Activated CD8-positive, alpha-beta memory T cell treated with anti-CD3 and anti-CD28 coated beads, Interleukin-2, amount 50 U/mL, for 1 hour (primary cell): ENCODE results near the gene POLD1.
"Not testable (repeated sequence)": the region's sequence is repeated elsewhere in the genome, so short reads cannot be mapped to it uniquely, and the experiment has no call there.

Experiments used
- DNase-seq: peaks from one replicate; pipeline ENCODE4 v3.0.0-alpha.2; 2020; ENCODE audit errors: extremely low read depth

Gene POLD1

GRCh38 chr19:50390952-50391351 lies 6.8 kb downstream of the POLD1 start:
- DNase-seq: not testable (repeated sequence)

- no peak for DNase-seq
Measured at GRCh38 chr19:50392759-50393158, 8.6 kb downstream of the POLD1 start.

GRCh38 chr19:50393589-50393988 lies 9.4 kb downstream of the POLD1 start:
- DNase-seq: no peak

GRCh38 chr19:50394017-50394416 lies 9.9 kb downstream of the POLD1 start:
- no peak for DNase-seq

GRCh38 chr19:50398675-50399367 lies 14.7 kb downstream of the POLD1 start:
- DNase-seq: no peak

GRCh38 chr19:50399368-50399745 lies 15.2 kb downstream of the POLD1 start:
- DNase-seq: no peak

- no peak for DNase-seq
Measured at GRCh38 chr19:50401605-50402450, 17.7 kb downstream of the POLD1 start.

GRCh38 chr19:50402544-50403301 lies 18.6 kb downstream of the POLD1 start:
- DNase-seq: no peak

GRCh38 chr19:50406156-50406820 lies 22.1 kb downstream of the POLD1 start:
- DNase-seq: no peak

GRCh38 chr19:50406829-50407228 lies 22.7 kb downstream of the POLD1 start:
- no peak for DNase-seq

- DNase-seq: no peak
Measured at GRCh38 chr19:50409347-50409746, 25.2 kb downstream of the POLD1 start.

- no peak for DNase-seq
Measured at GRCh38 chr19:50410109-50410508, 26.0 kb downstream of the POLD1 start.

GRCh38 chr19:50412419-50412818 lies 28.3 kb downstream of the POLD1 start:
- DNase-seq: no peak

GRCh38 chr19:50413096-50413495 lies 28.9 kb downstream of the POLD1 start:
- no peak for DNase-seq

- DNase-seq: no peak
Measured at GRCh38 chr19:50413531-50413930, 29.4 kb downstream of the POLD1 start.

GRCh38 chr19:50414864-50415660 lies 30.9 kb downstream of the POLD1 start:
- DNase-seq: peak; percentile 29

- no peak for DNase-seq
Measured at GRCh38 chr19:50415661-50416033, 31.5 kb downstream of the POLD1 start.

- no peak for DNase-seq
Measured at GRCh38 chr19:50416034-50416977, 32.2 kb downstream of the POLD1 start.

- no peak for DNase-seq
Measured at GRCh38 chr19:50417111-50418081, 33.2 kb downstream of the POLD1 start.
